H1 (cell line): ENCODE measurements around the gene HS1BP3. TPM values are rescaled to one million over a fixed set of nuclear protein-coding genes. Genes with fewer than 3 reads are reported as not detected.

Experiments used
- CTCF ChIA-PET: fragments of 300-600 bp; sonication (Branson Sonifier 250); formaldehyde crosslinking; loops from one replicate; lab custom pipeline; 2021; ENCODE audit not compliant: partially characterized antibody; lab: Charles Lee
- POLR2A ChIA-PET: fragments of 300-600 bp; sonication (Branson Sonifier 250); formaldehyde crosslinking; loops from one replicate; lab custom pipeline; 2021; ENCODE audit warnings: inconsistent platforms; ENCODE audit not compliant: partially characterized antibody; lab: Charles Lee
- DNase-seq, 2 experiments: peaks; one replicate each; pipeline versions ENCODE4 v3.0.0 to v3.0.0-alpha.2; 2010 to 2022; ENCODE audit warnings: low spot score in 2 of 2, low read depth in 1 of 2, mixed read lengths in 1 of 2
- FAIRE-seq: peaks from 2 replicates; lab custom pipeline; 2011; peaks lifted over from hg19 to GRCh38; lab: Jason Lieb, UNC
- H2AFZ ChIP-seq: 2 replicates; pipeline ENCODE4 v1.8.1; 2012; ENCODE audit warnings: low read length, inconsistent platforms
- H2AK5ac ChIP-seq: 2 replicates; pipeline ENCODE4 v1.6.1; 2013; ENCODE audit warnings: low read depth, low read length
- H2BK120ac ChIP-seq: replicated peaks from 2 replicates; pipeline ENCODE3; 2013; ENCODE audit warnings: low read depth, low read length, inconsistent platforms
- H2BK12ac ChIP-seq: 2 replicates; pipeline ENCODE4 v1.6.1; 2013; ENCODE audit warnings: low read depth, low read length
- H2BK15ac ChIP-seq: 2 replicates; pipeline ENCODE4 v1.6.1; 2013; ENCODE audit warnings: low read length
- H2BK20ac ChIP-seq: 2 replicates; pipeline ENCODE4 v1.6.1; 2013; ENCODE audit warnings: low read length
- H2BK5ac ChIP-seq: 2 replicates; pipeline ENCODE4 v1.6.1; 2013; ENCODE audit warnings: low read depth, low read length
- H3K14ac ChIP-seq: 2 replicates; pipeline ENCODE4 v1.6.1; 2013; ENCODE audit warnings: inconsistent platforms; ENCODE audit not compliant: insufficient read length
- H3K18ac ChIP-seq: 2 replicates; pipeline ENCODE4 v1.6.1; 2013; ENCODE audit warnings: low read length; ENCODE audit errors: extremely low read depth
- H3K23ac ChIP-seq: 2 replicates; pipeline ENCODE4 v1.6.1; 2013; ENCODE audit warnings: inconsistent platforms; ENCODE audit not compliant: insufficient read length
- H3K23me2 ChIP-seq: 2 replicates; pipeline ENCODE4 v1.6.1; 2013; ENCODE audit warnings: low read depth, low read length
- H3K27ac ChIP-seq: 2 replicates; pipeline ENCODE4 v1.6.1; 2011; ENCODE audit warnings: low read depth, low read length, inconsistent platforms
- H3K27me3 ChIP-seq, 4 experiments: replicated peaks in 1 of 4; 1 replicate in 1 of 4; 2 replicates in 3 of 4; pipeline versions ENCODE4 v1.6.1 to v1.8.1; 2011 to 2013; ENCODE audit warnings: low read length in 3 of 4, mild to moderate bottlenecking in 3 of 4, inconsistent platforms in 2 of 4, mixed read lengths in 2 of 4, moderate library complexity in 1 of 4; ENCODE audit not compliant: control insufficient read depth in 3 of 4, insufficient read depth in 3 of 4; ENCODE audit errors: extremely low read depth in 1 of 4
- H3K36me3 ChIP-seq, 4 experiments: 2 replicates each; pipeline versions ENCODE4 v1.6.1 to v1.8.1; 2011 to 2013; ENCODE audit warnings: mild to moderate bottlenecking in 4 of 4, low read length in 3 of 4, moderate library complexity in 2 of 4, control low read depth in 1 of 4, inconsistent platforms in 1 of 4; ENCODE audit not compliant: insufficient read depth in 4 of 4, control insufficient read depth in 2 of 4
- H3K4ac ChIP-seq: replicated peaks from 2 replicates; pipeline ENCODE3; 2013; ENCODE audit warnings: low read length, low read depth, mixed read lengths, inconsistent platforms; ENCODE audit not compliant: insufficient read length
- H3K4me1 ChIP-seq, 4 experiments: replicated peaks in 1 of 4; 1 replicate in 1 of 4; 2 replicates in 3 of 4; pipeline versions ENCODE4 v1.6.1 to v1.8.1; 2011 to 2013; ENCODE audit warnings: low read length in 3 of 4, inconsistent platforms in 2 of 4, mixed read lengths in 1 of 4; ENCODE audit not compliant: insufficient read depth in 4 of 4, control insufficient read depth in 3 of 4
- H3K4me2 ChIP-seq, 2 experiments: 2 replicates each; pipeline versions ENCODE4 v1.6.1 to v1.8.1; 2011 to 2013; ENCODE audit warnings: low read depth in 2 of 2, low read length in 2 of 2, control low read depth in 1 of 2, inconsistent platforms in 1 of 2, mild to moderate bottlenecking in 1 of 2; ENCODE audit not compliant: insufficient read depth in 1 of 2
- H3K4me3 ChIP-seq, 4 experiments: fragments of 200-600, 300-600 bp in 1 of 4; sonication (generic), shearing (Covaris generic), sonication (Bioruptor Twin) in 1 of 4; 2 replicates each; pipeline versions ENCODE4 v1.5.1 to v1.8.1; 2011 to 2016; ENCODE audit warnings: low read length in 4 of 4, low read depth in 3 of 4, control low read depth in 2 of 4, inconsistent platforms in 2 of 4, mild to moderate bottlenecking in 2 of 4, mixed read lengths in 1 of 4, moderate library complexity in 1 of 4; ENCODE audit not compliant: insufficient read depth in 2 of 4; ENCODE audit errors: extremely low read depth in 1 of 4
- H3K56ac ChIP-seq: replicated peaks from 2 replicates; pipeline ENCODE3; 2013; ENCODE audit warnings: low read depth, mild to moderate bottlenecking, mixed read lengths, low read length, inconsistent platforms; ENCODE audit not compliant: insufficient read length
- H3K79me1 ChIP-seq: 2 replicates; pipeline ENCODE4 v1.6.1; 2013; ENCODE audit warnings: low read depth, low read length, control low read depth
- H3K79me2 ChIP-seq, 2 experiments: 2 replicates each; pipeline versions ENCODE4 v1.6.1 to v1.8.1; 2012 to 2013; ENCODE audit warnings: low read length in 2 of 2, mild to moderate bottlenecking in 2 of 2, inconsistent platforms in 1 of 2; ENCODE audit not compliant: insufficient read depth in 2 of 2, control insufficient read depth in 1 of 2
- H3K9ac ChIP-seq, 4 experiments: replicated peaks in 1 of 4; 1 replicate in 1 of 4; 2 replicates in 3 of 4; pipeline versions ENCODE4 v1.6.1 to v1.8.1; 2011 to 2013; ENCODE audit warnings: low read depth in 3 of 4, low read length in 3 of 4, control low read depth in 2 of 4, mild to moderate bottlenecking in 2 of 4, moderate library complexity in 2 of 4, inconsistent platforms in 1 of 4; ENCODE audit errors: extremely low read depth in 1 of 4
- H3K9me3 ChIP-seq, 2 experiments: 2 replicates each; pipeline versions ENCODE4 v1.6.1 to v1.8.1; 2012 to 2013; ENCODE audit warnings: mild to moderate bottlenecking in 2 of 2, moderate library complexity in 2 of 2, control low read depth in 1 of 2, inconsistent platforms in 1 of 2, low read depth in 1 of 2, low read length in 1 of 2, mixed read lengths in 1 of 2; ENCODE audit not compliant: insufficient read depth in 2 of 2
- H4K20me1 ChIP-seq, 2 experiments: replicated peaks in 1 of 2; 2 replicates each; pipeline versions ENCODE3 to v1.8.1; 2011 to 2013; ENCODE audit warnings: inconsistent platforms in 2 of 2, low read length in 2 of 2, mild to moderate bottlenecking in 1 of 2; ENCODE audit not compliant: insufficient read depth in 2 of 2, control insufficient read depth in 1 of 2
- H4K5ac ChIP-seq: 2 replicates; pipeline ENCODE4 v1.6.1; 2013; ENCODE audit warnings: low read length, low read depth, mixed read lengths, inconsistent platforms; ENCODE audit not compliant: insufficient read length
- H4K8ac ChIP-seq: 2 replicates; pipeline ENCODE4 v1.8.0; 2013; ENCODE audit warnings: mild to moderate bottlenecking, moderate library complexity, low read length, inconsistent platforms; ENCODE audit not compliant: insufficient read depth; ENCODE audit errors: extremely low read depth
- H4K91ac ChIP-seq: replicated peaks from 2 replicates; pipeline ENCODE3; 2013; ENCODE audit warnings: low read length, mixed read lengths, inconsistent platforms; ENCODE audit not compliant: insufficient read length
- BCL11A ChIP-seq, 2 experiments: IDR thresholded peaks; one replicate each; pipeline ENCODE4 v1.6.1; 2011; ENCODE audit warnings: low read depth in 2 of 2, low read length in 2 of 2, mild to moderate bottlenecking in 2 of 2
- CBX5 ChIP-seq: fragments of 300-800, 300-1000 bp; sonication (generic); IDR thresholded peaks from 2 replicates; pipeline ENCODE4 v1.7.1; 2016; ENCODE audit warnings: antibody characterized with exemption, low read length, low read depth
- EP300 ChIP-seq, 2 experiments: IDR thresholded peaks; 1 replicate in 1 of 2; 2 replicates in 1 of 2; pipeline ENCODE4 v1.6.1; 2011 to 2012; ENCODE audit warnings: low read depth in 2 of 2, low read length in 2 of 2, mild to moderate bottlenecking in 2 of 2, borderline replicate concordance in 1 of 2, inconsistent platforms in 1 of 2, moderate library complexity in 1 of 2
- KDM1A ChIP-seq: fragments of 200-600, 300-600 bp; sonication (generic); IDR thresholded peaks from 2 replicates; pipeline ENCODE4 v1.7.1; 2016; ENCODE audit warnings: mild to moderate bottlenecking, low read length, borderline replicate concordance
- RAD21 ChIP-seq, 2 experiments: IDR thresholded peaks in 1 of 2; conservative IDR thresholded peaks in 1 of 2; 2 replicates each; pipeline ENCODE4 v1.6.1; 2011; ENCODE audit warnings: low read depth in 2 of 2, low read length in 2 of 2, improper control_type of control experiment in 1 of 2, inconsistent platforms in 1 of 2, mild to moderate bottlenecking in 1 of 2, moderate library complexity in 1 of 2
- RFX5 ChIP-seq: IDR thresholded peaks from 2 replicates; pipeline ENCODE4 v1.6.1; 2011; ENCODE audit warnings: low read depth, low read length, improper control_type of control experiment, borderline replicate concordance
- SAP30 ChIP-seq: fragments of 300-600 bp; sonication (generic); IDR thresholded peaks from 2 replicates; pipeline ENCODE4 v1.7.1; 2012; ENCODE audit warnings: low read length, moderate library complexity, mild to moderate bottlenecking, inconsistent platforms; ENCODE audit not compliant: insufficient read depth, insufficient replicate concordance
- TBP ChIP-seq: IDR thresholded peaks from 2 replicates; pipeline ENCODE4 v1.6.1; 2011; ENCODE audit warnings: low read depth, low read length, improper control_type of control experiment
- WGBS, 2 experiments: shearing (Covaris generic) in 1 of 2; methylation state at CpG; one replicate each; pipeline versions ENCODE4 v1.1.6 to v1.1.7; 2013 to 2015; ENCODE audit warnings: low lambda C conversion rate in 2 of 2, mixed read lengths in 2 of 2, inconsistent platforms in 1 of 2, low coverage in 1 of 2, missing lambda C conversion rate in 1 of 2; ENCODE audit not compliant: insufficient replicate concordance in 2 of 2, insufficient coverage in 1 of 2, insufficient read length in 1 of 2; ENCODE audit errors: extremely low coverage in 1 of 2, missing lambda C conversion rate in 1 of 2; 5-methylcytosine and 5-hydroxymethylcytosine counted together
- polyA plus RNA-seq, 7 experiments: library from polyadenylated mRNA; depleted of rRNA in 3 of 7; stranded (reverse) in 5 of 7; unstranded in 2 of 7; fragments of >200 nt in 5 of 7; fragments of 200-250 nt in 2 of 7; gene quantifications; 1 replicate in 5 of 7; 2 replicates in 1 of 7; 4 replicates in 1 of 7; pipeline versions ENCODE4 v1.2.1 to v1.2.3, GENCODE V29; 2011 to 2013; ENCODE audit warnings: missing spikeins in 2 of 7, mixed read lengths in 2 of 7
- total RNA-seq: library from RNA; stranded (reverse); fragmentation: NEBNext Ultra II Directional; extraction: Animal tissue kit (Norgen Biotek cat#: 25700); gene quantifications from 2 replicates; pipeline ENCODE4 v1.2.1, GENCODE V29; 2021
- TF ChIP-seq, protein P1 (sequence below), 3 experiments: IDR thresholded peaks; 1 replicate in 2 of 3; 2 replicates in 1 of 3; pipeline versions ENCODE4 v1.5.1 to v1.6.1; 2011; ENCODE audit warnings: low read length in 3 of 3, mild to moderate bottlenecking in 3 of 3, inconsistent platforms in 2 of 3, low read depth in 1 of 3, moderate library complexity in 1 of 3; ENCODE audit not compliant: insufficient read depth in 1 of 3; ENCODE audit errors: control extremely low read depth in 1 of 3

The HS1BP3 gene
- total and polyA plus RNA-seq, 2 of the 8 experiments (the other 6 are each of a cell fraction or from before 2014, with no cell fraction given): 11.1 to 11.3 TPM

DNA sequence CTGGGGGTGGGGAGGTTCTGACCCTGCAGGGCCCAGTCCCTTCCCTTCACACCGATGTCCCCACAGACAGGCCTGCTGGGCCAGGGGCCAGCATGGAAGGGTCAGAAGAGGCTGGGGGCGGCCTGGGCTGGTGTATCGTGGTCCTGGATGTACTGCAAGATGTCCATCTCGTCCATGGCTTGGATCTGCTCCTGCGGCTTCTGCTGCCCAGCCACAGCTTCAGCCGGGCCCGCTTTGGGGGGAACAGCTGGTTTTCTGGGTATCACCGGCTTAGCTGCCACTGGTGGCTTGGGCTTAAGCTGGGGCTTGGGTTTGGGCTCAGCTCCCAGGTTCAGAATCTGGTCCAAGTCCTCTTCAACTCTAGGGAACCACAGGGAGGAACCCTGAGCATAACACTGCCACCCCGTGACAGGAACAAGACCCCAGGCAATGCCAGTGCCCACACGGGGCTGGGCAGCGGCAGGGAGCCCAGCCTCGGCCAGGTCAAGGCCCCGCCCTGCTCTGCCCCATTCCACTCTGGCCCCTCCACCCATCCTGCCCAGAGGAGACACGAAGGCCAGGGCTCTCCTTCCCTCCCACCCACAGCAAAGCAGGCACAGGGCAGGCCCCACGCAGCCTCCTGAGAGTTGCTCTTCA lies 31.9 kb downstream of the HS1BP3 start:
- CTCF ChIA-PET: interaction anchor here (1.0 to 7.1 kb wide), 10 partner anchors 12 to 235 kb away, joined by 3 to 116 read pairs (median 5); no protein-coding TSS in a partner anchor
- FAIRE-seq: no peak
- POLR2A ChIA-PET: no interaction called here
- no peak for TF ChIP-seq RFX5
- TF ChIP-seq, protein P1, sequence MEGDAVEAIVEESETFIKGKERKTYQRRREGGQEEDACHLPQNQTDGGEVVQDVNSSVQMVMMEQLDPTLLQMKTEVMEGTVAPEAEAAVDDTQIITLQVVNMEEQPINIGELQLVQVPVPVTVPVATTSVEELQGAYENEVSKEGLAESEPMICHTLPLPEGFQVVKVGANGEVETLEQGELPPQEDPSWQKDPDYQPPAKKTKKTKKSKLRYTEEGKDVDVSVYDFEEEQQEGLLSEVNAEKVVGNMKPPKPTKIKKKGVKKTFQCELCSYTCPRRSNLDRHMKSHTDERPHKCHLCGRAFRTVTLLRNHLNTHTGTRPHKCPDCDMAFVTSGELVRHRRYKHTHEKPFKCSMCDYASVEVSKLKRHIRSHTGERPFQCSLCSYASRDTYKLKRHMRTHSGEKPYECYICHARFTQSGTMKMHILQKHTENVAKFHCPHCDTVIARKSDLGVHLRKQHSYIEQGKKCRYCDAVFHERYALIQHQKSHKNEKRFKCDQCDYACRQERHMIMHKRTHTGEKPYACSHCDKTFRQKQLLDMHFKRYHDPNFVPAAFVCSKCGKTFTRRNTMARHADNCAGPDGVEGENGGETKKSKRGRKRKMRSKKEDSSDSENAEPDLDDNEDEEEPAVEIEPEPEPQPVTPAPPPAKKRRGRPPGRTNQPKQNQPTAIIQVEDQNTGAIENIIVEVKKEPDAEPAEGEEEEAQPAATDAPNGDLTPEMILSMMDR (IDR thresholded peaks at IDR 0.05; ENCODE audit: control extremely low read depth in 1 of 3, insufficient read depth in 1 of 3, low read depth in 1 of 3, low read length in 3 of 3): no peak
- no peak for TF ChIP-seq KDM1A
- TF ChIP-seq TBP: no peak
- TF ChIP-seq CBX5: no peak
- no peak for TF ChIP-seq EP300 (IDR thresholded peaks at IDR 0.05; ENCODE audit: borderline replicate concordance in 1 of 2, low read depth in 2 of 2, low read length in 2 of 2)
- no peak for TF ChIP-seq SAP30
- no peak for TF ChIP-seq BCL11A (IDR thresholded peaks at IDR 0.05; ENCODE audit: low read depth in 2 of 2, low read length in 2 of 2)
- TF ChIP-seq RAD21 (IDR thresholded peaks at IDR 0.05 in 1 of 2, conservative IDR thresholded peaks at IDR 0.05 in 1 of 2; ENCODE audit: low read depth in 2 of 2, low read length in 2 of 2): no peak

More for the DNA sequence above, 31.9 kb downstream of the HS1BP3 start:
- Histone ChIP-seq H2BK12ac (no peak overlapping the region), H3K4me2 (no peak overlapping the region), H4K5ac (no peak overlapping the region), H2AK5ac (no peak overlapping the region), H3K27me3 (no peaks in the 10 kb centered on the region; a peak in 1 of 7 replicates), H3K14ac (no peak overlapping the region), H2BK20ac (no peak overlapping the region), H4K91ac (no peak overlapping the region), H4K20me1 (peaks cover 0 to 2% of the 10 kb centered on the region in 2 experiments), H2BK120ac (no peak overlapping the region), H2BK5ac (no peak overlapping the region), H3K4ac (no peak overlapping the region), H3K79me1 (no peaks in the 10 kb centered on the region), H3K9me3 (no peaks in the 10 kb centered on the region), H3K9ac (no peak overlapping the region), H3K4me1 (peaks cover 0 to 19% (median 12%) of the 10 kb centered on the region in 4 experiments; a peak in 6 of 7 replicates), H3K23ac (no peak overlapping the region), H3K36me3 (peaks cover 0 to 2% (median 0%) of the 10 kb centered on the region in 4 experiments; a peak in 1 of 8 replicates), H3K18ac (no peak overlapping the region), H2AFZ (no peak overlapping the region), H3K27ac (no peak overlapping the region), H3K56ac (no peak overlapping the region), H2BK15ac (no peak overlapping the region), H3K79me2 (no peaks in the 10 kb centered on the region), H3K4me3 (no peak overlapping the region), H3K23me2 (no peaks in the 10 kb centered on the region), H4K8ac (no peak overlapping the region)
- WGBS, 2 experiments: 94% methylated on average over 13 of the region's 15 CpGs; no CpG with 5 or more reads in 1 of the 2 experiments
- no peak for DNase-seq
